ENCODE results near the gene LIM2.

DNA sequence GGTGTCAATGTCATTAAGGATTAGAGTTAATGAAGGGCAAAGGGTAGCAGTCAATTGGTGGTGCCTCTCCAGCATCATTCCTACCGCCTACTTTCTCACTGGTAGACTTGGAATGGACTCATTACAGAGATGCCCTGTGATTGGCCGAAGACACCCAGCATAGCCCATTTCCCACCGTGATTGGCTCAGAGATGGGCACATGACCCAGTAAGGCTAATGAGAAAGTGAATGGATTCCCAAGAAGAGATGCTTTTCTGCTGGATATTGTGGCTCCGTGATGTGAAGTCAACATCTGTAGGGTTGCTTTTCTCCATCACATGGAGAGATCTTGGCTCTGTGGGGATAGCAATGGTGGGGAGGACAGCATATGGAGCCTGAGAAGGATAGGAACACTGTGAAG, 57.4 kb downstream of the LIM2 start:
- TF ChIP-seq, protein P1, sequence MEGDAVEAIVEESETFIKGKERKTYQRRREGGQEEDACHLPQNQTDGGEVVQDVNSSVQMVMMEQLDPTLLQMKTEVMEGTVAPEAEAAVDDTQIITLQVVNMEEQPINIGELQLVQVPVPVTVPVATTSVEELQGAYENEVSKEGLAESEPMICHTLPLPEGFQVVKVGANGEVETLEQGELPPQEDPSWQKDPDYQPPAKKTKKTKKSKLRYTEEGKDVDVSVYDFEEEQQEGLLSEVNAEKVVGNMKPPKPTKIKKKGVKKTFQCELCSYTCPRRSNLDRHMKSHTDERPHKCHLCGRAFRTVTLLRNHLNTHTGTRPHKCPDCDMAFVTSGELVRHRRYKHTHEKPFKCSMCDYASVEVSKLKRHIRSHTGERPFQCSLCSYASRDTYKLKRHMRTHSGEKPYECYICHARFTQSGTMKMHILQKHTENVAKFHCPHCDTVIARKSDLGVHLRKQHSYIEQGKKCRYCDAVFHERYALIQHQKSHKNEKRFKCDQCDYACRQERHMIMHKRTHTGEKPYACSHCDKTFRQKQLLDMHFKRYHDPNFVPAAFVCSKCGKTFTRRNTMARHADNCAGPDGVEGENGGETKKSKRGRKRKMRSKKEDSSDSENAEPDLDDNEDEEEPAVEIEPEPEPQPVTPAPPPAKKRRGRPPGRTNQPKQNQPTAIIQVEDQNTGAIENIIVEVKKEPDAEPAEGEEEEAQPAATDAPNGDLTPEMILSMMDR (IDR thresholded peaks at IDR 0.05) = no peak
- TF ChIP-seq EZH2 (IDR thresholded peaks at IDR 0.05) = no peak
- no peak for TF ChIP-seq EZH2phosphoT487 (IDR thresholded peaks at IDR 0.05)
